NCI-H1105 treated with DMSO at 0.1 percent for 48 hours (cell line): Measurements from ENCODE around the gene FEN1.

ENCODE experiments used
- DNase-seq: peaks from one replicate; lab custom pipeline; 2025; lab: John Stamatoyannopoulos, UW

Gene FEN1

DNA sequence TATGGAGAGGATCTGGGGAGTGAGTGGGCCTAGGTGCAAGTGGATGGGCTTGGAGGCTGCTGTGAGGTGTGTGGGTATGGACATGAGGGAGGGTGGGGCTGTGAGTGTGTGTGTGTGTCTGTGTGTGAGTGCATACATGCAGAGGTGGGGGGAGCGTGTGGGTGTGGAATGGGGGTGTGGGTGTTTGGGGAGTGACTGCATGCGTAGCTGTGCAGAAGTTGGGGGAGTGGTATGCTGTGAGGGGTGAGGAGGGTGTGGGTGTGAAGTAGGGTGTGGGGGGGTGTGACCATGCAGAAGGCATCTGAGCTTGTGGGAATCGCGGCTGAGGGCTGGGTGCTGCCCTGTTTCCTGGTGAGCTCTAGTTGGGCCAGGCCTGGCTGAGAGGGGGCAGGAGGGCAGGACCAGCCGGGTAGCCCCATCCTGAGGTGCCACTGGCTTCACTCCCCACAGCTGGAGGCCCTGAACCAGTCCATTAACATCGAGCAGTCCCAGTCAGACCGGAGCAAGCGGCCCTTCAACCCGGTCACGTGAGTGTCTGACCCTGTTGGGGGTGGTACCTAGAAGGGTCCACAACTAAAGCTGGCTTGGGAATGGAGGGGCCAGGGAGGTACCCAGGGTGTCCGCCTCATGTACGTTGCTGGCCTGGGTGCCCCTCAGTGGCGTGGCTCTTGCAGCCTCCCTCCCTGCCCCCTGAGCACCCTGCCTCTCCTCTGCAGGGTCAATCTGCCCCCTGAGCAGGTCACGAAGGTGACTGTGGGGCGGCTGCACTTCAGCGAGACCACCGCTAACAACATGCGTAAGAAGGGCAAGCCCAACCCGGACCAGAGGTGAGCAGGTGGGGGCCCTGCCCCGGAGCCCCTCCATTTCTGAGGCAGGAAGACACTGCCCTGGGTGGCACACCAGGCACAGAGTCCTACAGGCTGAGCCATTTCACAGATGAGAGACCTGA is 16.8 kb upstream of the FEN1 start:
- DNase-seq, result no peak

DNA sequence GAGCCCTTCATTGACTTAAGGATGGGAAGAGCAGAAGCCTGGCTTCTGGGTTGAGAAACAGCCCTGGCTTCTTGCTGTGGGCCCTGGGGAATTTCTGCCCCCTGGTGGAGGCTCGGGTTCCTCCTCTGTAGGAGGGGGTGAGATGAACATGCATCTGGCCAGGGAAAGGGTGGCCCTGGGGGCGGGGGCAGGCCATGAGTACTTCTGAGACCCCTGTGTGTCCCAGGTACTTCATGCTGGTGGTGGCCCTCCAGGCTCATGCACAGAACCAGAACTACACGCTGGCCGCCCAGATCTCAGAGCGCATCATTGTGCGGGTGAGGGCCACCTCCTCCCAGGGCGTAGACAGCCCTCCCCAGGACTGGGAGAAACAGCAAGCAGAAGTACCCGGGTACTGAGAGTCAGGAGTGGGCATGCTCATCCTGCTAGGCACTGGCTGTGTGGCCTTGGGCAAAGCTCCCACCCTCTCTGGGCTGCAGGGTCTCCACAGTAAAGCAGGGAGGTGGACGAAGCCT is 16.1 kb upstream of the FEN1 start:
- DNase-seq, result no peak

DNA sequence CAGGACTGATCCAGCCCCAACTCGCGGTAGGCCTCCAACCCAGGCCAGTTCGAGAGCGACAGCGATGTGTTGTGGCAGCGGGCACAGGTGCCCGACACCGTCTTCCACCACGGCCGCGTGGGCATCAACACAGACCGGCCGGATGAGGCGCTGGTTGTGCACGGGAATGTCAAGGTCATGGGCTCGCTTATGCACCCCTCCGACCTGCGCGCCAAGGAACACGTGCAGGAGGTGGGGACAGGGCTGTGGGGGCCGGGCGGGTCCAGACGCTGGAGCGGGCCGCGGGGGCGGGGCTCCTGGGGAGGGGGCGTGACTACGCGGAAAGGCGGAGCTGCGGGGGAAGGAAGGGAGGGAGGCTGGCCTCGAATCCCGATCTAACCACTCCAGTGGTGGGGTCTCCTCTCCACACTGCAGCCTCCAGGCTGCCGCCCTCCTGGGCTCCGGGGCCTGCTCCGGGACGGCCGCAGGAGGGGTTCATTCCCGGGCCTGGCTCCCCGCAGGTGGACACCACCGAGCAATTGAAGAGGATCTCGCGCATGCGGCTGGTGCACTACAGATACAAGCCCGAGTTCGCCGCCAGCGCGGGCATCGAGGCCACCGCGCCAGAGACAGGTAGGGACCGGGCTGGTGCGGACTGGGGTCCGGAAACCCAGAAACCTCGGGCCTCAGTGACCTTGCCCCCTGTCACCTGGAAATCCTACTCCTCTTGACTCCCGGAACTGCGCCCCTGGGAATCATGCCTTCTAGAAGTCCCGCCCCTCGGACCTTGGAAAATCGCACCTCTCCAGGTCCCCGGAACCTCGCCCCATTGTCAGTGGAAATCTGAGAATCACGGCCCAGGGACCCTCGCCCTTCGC is 15.2 kb upstream of the FEN1 start:
- DNase-seq, result peak; percentile 23

DNA sequence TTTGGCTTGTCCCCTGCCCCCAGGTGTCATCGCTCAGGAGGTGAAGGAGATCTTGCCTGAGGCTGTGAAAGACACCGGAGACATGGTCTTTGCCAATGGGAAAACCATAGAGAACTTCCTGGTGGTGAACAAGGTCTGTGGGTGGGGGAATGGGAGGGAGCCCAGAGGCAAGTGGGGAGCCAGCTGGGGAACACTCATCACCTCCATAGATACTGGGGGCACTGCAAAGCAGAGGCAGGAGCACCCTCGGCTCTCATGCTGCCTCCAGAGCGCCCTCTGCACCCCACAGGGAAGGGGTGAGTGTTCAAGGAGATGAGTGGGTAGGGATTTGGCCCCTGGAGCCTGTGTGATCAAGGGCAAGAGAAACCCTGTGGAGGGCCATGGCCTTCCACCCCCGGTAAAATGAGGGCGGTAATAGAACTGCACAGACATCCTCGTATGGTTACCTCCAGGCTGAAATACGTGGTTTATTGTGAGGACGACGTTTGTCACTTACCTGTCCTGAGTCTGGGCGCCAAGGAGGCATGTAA is 14.3 kb upstream of the FEN1 start:
- no peak for DNase-seq

DNA sequence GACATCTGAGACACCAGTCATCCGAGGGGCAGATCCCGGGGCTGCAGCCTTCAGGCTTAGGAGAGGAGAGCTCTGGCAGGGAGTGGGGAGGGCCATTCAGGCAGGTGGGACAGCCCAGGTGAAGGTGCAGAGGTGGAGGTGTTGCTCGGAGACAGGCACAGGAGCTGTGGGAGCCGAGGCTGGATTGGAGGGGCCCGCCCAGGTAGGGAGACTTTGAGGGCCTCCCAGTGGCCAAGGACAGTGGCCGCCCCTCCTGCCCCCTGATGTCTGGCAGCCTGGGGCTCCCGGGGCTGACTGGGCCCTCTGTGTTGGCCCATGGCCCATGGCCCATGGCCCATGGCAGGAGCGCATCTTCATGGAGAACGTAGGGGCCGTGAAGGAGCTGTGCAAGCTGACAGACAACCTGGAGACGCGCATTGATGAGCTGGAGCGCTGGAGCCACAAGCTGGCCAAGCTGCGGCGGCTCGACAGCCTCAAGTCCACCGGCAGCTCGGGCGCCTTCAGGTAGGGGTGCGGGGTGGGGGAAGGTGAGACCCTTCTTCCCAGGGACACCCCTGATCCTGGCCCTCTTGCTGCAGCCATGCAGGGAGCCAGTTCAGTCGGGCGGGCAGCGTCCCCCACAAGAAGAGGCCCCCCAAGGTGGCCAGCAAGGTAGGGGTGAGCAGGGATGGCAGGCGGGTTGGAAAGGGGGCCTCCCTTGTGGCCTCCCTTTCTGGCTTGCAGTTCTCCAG is 13.6 kb upstream of the FEN1 start:
- DNase-seq, result no peak

DNA sequence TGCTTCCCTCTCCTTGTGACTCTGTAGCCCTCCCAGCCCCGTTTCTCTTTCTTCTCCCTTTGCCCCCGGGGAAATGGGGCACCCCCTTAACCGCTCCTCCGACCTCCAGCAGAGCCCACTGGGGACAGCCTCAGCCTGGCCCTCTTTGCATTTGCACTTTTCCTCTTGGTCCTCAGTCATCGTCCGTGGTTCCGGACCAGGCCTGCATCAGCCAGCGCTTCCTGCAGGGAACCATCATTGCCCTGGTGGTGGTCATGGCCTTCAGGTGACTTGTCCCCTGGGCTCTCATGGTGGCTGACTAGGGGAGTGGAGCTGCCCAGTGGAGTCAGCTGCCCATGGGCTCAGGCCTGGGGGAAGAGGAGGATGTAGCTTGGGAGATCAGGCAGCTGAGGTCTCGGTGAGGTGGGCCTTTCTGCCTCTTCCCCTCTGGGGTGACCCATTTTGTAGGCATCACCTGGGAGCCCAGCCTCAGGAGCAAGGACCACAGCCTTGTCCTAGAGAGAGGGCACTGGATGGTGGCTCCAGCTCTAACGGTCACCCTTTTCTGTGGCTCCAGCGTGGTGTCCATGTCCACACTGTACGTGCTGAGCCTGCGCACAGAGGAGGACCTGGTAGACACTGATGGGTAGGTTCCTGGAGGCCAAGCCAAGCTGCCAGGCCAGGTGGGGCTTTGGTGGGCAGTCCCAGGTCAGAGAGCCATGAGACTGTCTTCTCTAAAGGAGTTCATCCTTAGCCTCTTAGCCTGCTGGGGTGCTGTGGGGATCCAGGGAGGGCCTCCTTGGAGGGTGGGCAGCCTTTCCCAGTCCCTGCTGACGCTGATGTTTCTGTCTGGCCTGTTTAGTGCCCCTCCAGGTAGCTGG is 12.8 kb upstream of the FEN1 start:
- no peak for DNase-seq

DNA sequence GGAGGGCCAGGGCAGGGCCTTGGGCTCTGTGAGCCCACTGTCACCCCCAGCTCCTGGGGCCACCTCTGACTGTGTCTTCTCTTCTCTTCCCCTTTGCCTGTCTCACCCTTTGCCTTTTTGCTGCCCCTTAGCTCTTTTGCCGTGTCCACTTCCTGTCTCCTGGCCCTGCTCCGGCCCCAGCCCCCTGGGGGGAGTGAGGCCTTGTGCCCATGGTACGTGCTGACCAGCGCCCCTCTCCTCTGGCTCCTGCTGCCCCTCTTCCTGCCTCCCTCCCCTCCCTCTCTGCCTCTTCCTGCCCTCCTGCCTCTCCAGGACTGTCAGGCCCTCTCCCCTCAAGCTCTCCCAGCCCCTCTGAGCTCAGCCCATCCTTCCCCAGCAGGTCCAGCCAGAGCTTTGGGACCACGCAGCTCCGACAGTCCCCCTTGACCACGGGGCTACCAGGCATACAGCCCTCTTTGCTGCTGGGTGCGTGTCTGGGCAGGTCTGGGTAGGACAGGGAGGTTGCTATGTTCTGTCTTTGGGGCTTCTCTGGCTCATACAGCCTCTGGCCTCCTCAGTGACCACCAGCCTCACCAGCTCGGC is 12.0 kb upstream of the FEN1 start:
- DNase-seq, result no peak

DNA sequence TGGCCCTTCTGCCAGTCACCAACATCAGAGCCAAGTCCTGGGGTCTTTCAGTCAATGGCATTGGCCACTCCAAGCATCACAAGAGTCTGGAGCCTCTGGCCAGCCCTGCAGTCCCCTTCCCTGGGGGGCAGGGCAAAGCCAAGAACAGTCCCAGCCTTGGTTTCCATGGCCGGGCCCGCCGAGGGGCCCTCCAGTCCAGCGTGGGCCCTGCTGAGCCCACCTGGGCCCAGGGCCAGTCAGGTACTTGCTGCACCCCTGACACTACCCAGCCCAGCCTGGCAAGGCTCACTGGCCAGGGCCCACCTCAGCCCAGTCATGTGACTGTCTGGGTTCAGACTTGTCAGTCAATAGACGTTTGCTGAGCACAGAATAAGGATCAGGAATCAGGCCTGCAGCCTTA is 11.1 kb upstream of the FEN1 start:
- no peak for DNase-seq

DNA sequence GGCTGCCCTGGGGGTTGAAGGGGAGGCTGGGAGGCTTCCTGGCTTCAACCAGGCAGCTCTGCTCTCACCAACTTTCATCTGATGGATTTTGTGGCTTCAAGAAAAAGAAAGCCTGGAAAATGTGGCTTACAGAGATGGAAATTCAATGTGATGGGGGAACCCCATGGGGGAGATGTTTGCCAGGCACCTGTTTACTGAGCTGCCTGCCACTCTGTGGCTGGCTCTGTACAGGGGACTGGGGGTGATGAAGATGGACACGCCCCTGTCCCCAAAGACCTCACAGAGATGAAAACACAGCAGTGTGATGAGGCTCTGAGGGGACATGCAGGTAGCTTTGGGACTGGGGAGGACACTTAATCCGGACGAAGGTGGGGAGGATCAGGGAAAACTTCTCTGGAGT is 10.4 kb upstream of the FEN1 start:
- DNase-seq, result no peak

DNA sequence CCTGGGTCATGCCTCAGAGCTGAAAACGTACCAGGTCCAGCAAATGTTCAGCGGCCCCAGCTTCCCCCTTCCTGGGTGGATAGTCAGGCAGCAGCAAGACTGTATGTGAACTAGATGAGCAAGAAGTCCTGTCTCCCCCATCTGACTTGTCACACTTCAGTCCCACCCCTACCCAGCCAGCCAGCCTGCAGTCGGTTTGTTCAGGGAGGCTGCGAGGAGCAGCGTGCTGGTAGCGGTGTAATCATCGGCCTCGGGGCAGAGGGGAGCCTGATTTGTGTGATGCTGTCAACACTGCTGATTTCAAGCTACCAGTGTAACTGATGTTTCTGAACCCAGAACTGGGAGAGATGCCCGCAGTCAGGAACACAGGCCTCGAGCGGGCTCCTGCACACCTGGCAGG is 9.9 kb upstream of the FEN1 start:
- DNase-seq, result no peak

DNA sequence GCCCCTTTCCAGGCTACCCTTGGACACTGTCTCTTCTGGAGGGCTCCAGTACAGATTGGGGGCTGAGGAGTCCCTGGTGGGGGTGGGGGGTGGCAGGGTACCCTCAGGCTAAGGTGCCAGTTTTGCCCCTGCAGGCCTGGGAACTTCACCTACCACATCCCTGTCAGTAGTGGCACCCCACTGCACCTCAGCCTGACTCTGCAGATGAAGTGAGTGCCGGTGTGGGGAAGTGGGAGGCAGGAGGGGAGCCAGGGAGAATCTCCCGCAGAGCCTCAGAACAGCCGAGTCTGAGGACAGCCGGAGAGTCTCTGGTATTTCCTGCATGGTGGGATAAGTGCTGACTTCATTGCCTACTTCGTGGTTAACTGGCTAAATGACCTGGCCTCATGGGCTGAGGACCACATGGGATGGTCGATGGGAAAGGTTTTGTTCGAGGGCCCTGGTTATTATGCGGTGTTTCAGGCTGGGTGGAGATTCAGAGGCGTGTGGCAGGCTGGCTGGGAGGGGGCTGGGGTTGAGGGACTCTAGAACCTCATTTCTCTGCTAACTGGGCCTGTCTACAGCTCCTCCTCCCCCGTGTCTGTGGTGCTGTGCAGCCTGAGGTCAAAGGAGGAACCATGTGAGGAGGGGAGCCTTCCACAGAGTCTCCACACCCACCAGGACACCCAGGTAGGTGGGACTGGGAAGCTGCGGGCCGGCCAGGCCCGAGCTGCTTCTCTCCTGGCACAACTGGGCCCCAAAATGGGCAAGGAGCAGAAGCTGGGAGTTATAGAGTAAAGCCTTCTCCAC is 8.8 kb upstream of the FEN1 start:
- no peak for DNase-seq

DNA sequence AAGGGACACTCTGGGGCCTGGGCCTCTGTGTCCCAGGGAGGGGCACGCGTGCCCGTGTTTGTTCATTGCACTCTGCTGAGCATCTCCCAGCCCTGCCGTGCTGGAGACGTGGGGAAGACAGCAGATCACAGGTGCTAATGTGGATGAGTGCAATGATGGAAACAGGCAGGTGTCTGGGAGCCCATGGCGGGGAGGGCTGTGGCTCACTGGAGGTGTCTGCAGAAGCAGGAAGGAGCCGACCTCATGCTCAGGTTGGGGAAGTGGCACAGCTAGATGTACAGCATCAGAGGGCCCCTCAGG is 8.3 kb upstream of the FEN1 start:
- DNase-seq, result no peak

DNA sequence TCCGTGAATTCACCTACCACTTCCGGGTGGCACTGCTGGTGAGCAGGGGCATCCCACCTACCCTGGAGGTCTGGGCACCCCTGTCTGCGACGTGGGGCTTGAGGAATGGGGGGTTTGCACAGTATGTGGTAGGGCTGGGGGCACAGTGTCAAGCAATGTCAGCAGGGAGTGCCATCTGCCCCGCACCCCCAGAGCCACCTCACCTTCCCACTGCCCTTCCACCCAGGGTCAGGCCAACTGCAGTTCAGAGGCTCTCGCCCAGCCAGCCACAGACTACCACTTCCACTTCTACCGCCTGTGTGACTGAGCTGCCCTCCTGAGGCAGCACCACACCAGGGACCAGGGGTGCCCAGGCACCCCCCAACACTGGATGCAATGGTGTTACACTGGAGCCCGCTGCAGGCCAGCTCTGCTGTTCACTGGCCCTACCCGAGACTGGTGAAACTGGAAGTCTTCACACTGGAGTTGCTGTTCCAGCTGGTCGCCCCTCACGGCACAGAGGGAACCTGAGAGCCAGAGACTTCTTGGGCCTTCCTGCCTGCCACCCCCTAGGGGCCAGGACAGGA is 6.8 kb upstream of the FEN1 start:
- DNase-seq, result no peak

DNA sequence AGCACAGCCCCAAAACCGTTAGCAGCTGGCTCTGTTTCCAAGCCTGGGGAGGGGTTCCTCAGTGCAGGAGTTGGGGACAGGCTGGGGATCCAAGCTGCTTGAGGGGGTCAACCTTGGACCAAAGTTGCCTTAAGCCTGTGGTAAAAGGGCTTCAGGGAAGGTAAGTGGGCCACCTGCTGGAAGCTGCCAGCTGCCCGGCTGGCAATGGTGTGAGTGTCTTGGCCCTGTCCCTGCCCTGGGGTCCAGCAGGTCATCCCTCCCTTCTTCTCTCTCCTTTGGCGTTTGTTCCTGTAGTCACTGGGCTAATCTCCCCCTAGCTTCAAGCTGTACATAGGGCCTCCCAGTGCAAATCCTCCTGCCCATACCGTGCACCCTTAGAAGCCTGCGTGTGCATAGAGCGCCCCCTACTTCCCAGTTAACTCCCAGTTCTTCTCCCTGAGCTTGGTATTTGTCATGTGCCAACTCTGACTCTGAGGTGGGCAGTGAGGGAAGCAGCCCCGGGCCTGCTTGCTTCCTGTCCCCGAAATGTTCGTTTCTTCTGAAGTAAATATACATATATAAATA is 4.7 kb upstream of the FEN1 start:
- peak; percentile 4 for DNase-seq

DNA sequence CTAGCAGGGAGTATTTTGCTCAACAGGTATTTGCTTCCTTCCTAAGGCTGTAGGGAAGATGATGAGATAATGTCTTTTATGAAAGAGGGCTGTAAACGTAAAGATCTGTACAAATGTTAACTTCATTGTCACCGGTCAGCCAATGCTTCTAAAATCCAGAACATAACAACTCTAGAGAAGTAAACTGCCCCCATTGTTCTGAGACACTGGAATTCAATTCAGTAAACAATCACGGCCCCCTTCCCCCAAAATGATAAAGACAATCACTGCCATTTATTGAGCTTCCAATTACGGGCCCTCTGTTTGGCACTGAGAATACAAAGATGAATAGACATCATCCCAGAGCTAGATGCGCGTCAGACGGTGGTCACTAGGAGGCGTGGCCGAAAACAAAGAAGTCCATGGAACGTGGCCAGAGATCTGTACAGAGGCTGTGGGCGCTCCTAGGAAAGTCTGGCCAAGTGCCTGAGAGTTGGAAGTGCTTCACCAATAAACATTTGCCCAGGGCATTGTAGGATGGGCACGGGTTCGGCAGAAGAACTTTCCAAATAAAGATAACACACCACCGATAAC is 888 bp upstream of the FEN1 start:
- DNase-seq, result peak; percentile 72

DNA sequence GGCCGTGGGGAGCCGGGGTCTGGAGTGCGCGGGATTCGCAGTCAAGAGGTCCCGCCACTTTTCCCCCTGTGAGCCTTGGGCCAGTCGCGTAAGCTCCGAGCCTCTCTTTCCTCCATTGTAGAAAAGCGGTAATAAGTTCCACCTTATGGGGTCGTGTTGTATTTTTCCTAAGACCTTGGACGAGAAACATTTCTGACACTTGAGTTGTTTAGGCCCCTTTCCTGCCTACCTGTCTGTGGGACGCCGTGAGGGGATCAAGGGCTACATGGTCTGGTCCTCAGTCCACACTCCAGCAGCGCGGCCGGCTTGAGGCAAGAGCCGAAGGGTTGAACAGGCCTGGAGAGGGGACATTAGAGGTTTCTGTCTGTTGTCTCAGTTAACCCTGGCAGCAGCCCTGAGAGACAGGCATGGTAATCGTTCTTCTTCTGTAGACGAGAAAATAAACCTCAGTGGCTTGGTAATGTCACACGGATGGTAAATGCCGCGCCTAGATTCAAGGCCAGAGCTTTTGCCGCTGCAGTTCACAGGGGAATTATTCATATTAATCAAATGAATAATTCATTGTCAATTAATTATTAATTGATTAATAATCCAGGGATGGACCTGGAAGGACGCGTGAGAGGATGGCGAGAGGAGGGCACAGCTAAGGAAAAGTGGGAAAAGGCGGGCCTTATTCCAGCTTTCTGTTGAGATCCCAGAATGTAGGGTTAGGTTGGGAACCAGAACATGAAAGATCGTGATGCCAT is 545 bp downstream of the FEN1 start:
- peak; percentile 69 for DNase-seq

DNA sequence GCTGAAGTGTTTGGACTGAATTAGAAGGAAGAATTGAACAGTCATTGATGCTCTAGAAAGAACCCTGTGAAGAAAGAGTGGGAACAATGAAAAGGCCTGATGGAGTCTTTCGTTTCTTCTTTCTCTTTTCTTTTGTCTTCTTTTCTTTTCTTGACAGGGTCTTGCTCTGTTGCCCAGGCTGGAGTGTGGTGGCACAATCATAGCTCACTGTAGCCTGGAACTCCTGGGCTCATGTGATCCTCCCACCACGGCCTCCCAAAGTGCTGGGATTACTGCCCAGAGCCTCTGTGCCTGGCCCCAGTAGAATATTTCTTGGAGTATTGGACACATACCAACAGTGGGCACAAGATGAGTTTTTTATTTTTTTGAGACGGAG is 1.1 kb downstream of the FEN1 start:
- DNase-seq, result no peak

DNA sequence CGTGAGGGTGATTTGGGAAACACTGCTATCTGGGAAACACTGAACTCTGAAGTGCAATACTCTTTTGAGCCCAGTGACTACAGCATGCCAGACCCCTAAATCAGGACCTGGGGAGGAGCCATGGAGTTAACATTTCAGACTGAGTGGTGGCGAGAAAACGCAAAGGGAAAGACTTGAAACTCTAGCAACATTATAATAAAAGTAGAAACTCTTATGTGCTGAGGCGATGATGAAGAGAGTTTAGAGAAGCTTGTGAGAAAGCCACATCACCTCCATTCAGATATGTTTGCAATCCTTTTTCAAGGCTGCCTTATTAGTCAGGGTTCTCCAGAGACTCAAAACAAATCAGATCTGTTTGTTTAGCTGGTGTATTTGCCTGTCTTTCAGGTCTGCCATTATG is 1.9 kb downstream of the FEN1 start:
- no peak for DNase-seq
